ENCODE measurements around the gene INSYN2B. TPM values are rescaled to one million over a fixed set of nuclear protein-coding genes. Genes with fewer than 3 reads are reported as not detected.
A peak's percentile ranks its signal among the peaks of the same experiment; 100 is the strongest.

The INSYN2B gene
- total RNA-seq, 2 donors from 2014 or later = 0.19 TPM; not detected in 1

- intact Hi-C loops (cut with DNase I) = no loop called here
- DNase-seq (ENCODE audit: low spot score) = no peak
Observed at GRCh38 chr5:169905017-169905416, 75.3 kb downstream of the INSYN2B start.

- DNase-seq (ENCODE audit: low spot score) = no peak
- intact Hi-C loops (cut with DNase I) = loop anchor here in 1 of 2 donors (1.0 kb wide), 1 partner anchor 20 kb away; no protein-coding TSS in a partner anchor
Observed at GRCh38 chr5:169904508-169904907, 75.8 kb downstream of the INSYN2B start.

DNA sequence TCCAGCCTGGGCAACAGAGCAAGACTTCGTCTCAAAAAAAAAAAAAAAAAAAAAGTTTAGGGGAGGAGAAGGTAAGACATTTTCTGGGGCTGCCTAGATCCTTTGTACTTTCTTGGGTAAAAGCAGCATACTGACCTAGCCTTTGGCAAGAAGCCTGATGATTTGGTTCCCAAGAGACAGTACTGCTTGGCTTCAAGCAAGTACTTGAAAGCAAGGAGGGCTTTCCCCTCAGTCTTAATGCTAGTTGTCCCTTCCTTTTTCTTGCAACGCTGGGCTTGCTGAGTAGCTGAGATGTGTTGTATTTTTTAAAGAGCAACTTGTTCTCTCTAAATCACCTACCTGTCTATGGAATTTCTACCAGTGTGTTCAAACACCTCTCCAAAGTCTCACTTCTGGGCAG is 76.2 kb downstream of the INSYN2B start:
- DNase-seq (ENCODE audit: low spot score) = no peak
- intact Hi-C loops (cut with DNase I) = loop anchor here in 1 of 2 donors (1.0 kb wide), 1 partner anchor 20 kb away; no protein-coding TSS in a partner anchor

DNA sequence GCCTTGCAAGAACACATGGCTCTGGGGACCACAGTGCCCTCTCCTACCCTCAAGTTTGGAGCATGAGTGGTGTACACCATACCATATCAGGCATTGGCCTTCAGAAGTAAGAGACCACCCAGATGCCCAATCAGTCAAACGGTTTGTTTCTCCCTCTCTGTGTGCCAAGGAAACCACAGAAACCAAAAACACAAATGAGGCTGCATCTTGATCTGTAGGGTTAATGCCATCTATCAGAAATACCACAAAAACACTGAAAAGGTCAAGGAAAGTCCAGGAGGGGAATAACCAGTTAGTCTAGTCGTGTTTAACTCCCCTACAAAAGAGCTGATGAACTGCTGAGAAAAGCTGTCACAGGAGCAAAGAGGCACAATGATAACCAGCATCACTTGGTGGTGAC is 78.4 kb downstream of the INSYN2B start:
- intact Hi-C loops (cut with DNase I) = no loop called here
- DNase-seq (ENCODE audit: low spot score) = no peak

GRCh38 chr5:169897481-169897880 is 82.8 kb downstream of the INSYN2B start:
- intact Hi-C loops (cut with DNase I) = no loop called here
- no peak for DNase-seq (ENCODE audit: low spot score)

DNA sequence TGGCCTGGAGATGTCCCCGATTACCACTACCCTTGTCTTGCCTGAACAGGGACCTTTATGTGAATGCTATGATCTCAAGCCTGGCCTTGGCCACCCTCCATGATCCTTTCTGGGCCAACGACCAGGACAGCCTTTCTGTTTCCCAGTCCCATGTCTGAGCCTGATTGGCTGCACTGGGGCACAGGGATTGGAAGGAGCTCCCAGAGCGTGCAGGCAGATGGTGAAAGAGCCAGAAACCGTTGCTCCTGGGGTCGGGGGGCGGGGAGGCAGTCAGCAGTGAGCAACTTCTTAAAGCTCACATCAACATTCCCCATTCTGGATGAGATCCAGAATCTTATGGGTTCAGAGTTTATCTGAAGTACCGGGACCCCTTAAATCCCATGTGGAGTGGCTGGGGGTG is 84.4 kb downstream of the INSYN2B start:
- DNase-seq (ENCODE audit: low spot score) = peak; percentile 83

GRCh38 chr5:169893571-169893970 is 86.7 kb downstream of the INSYN2B start:
- intact Hi-C loops (cut with DNase I) = no loop called here
- DNase-seq (ENCODE audit: low spot score) = no peak

More for the DNA sequence above, 84.4 kb downstream of the INSYN2B start:
- intact Hi-C loops (cut with DNase I) = no loop called here

DNA sequence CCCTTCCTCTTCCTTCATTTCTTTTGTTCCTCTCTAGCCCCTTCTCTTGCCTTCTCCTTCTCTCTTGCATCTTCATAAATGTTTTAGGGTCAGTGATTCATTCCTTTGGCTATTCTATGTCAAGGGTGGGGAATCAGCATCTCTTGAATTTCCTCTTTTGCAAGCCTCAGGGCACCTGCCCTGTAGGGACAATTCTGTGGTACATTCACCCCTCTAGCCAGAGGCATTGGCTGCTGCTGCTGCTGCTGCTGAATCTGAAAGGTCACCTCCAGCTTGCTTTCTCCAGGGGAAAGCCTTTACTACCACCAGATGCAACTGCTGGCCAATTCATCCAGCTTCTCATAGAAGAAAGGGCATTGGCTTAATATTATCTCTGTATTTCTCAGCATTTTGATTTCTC is 87.3 kb downstream of the INSYN2B start:
- no peak for DNase-seq (ENCODE audit: low spot score)
- intact Hi-C loops (cut with DNase I) = no loop called here

- DNase-seq (ENCODE audit: low spot score) = no peak
- intact Hi-C loops (cut with DNase I) = no loop called here
Observed at GRCh38 chr5:169889572-169889971, 90.7 kb downstream of the INSYN2B start.

GRCh38 chr5:169886677-169887076 is 93.6 kb downstream of the INSYN2B start:
- intact Hi-C loops (cut with DNase I) = no loop called here
- DNase-seq (ENCODE audit: low spot score) = no peak

DNA sequence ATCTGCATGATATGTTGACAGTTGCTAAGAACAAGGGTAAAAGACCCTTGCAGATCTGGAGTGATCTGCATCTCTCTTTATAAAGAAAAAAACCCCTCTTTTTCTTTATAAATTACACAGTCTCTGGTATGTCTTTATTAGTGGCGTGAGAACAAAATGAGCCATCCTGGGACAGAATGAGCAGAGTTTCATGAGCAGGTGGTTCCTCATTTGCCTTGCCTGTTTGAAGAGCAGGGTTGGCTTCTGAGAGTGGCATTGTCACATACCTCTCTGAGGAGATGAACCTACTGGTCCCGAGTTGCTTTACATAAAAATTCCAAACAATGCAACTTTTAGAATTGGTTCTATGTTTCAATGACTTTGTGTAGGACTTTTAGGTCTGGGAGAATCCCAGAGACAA is 94.3 kb downstream of the INSYN2B start:
- intact Hi-C loops (cut with DNase I) = no loop called here
- DNase-seq (ENCODE audit: low spot score) = no peak

- intact Hi-C loops (cut with DNase I) = no loop called here
- DNase-seq (ENCODE audit: low spot score) = no peak
Observed at GRCh38 chr5:169881702-169882303, 98.5 kb downstream of the INSYN2B start.

- intact Hi-C loops (cut with DNase I) = no loop called here
- no peak for DNase-seq (ENCODE audit: low spot score)
Observed at GRCh38 chr5:169880785-169881184, 99.5 kb downstream of the INSYN2B start.

DNA sequence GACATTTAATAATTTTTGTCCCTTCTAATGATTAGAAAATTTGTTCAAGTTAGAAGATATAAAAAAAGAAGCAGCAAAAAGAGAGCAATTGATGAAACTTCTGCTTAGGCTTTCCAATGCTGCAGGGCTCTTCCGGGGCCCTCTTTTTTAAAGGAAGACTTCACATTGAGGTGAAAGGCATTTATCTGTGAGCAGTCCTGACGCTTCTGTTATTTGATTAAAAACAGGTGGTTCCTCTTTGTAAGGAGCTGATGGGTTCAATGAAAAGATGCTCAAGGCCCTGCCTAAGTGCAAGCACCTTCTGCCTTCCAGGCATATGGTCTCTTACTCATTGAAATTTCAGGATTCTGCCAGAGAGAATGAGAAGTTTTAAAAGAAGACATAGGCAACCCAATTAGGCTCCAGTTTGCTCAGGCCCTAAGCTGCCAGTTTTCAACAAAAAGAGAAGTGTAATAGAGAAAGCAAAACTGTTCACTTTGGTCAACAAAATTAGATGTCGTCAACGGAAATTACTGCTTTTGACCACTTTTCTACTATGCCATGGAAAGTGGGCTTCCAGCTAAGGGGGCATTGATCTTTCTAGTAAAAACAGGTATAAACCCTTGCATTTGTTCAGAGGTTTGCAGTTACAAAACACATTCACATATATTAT is 100.2 kb downstream of the INSYN2B start:
- intact Hi-C loops (cut with DNase I) = no loop called here
- DNase-seq (ENCODE audit: low spot score) = no peak

DNA sequence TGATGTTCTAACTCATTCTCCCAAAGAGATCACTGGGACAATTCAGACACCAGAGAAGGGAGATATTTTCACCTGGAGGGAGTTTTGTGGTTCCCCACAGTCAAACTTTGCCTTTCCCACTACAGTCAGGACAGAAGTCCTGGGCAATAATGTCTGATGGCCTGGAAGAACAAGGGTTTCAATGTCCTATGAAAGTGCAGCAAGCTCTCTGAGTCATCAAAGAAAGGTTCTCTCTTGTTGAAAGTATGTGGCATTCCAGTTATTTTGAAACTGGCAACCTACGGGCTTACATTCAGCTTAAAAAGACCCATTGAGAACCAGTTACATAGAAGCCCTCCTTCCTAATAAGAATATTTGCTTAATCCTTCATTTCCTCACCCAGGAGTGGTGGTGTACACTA is 103.9 kb downstream of the INSYN2B start:
- no peak for DNase-seq (ENCODE audit: low spot score)
- intact Hi-C loops (cut with DNase I) = no loop called here

DNA sequence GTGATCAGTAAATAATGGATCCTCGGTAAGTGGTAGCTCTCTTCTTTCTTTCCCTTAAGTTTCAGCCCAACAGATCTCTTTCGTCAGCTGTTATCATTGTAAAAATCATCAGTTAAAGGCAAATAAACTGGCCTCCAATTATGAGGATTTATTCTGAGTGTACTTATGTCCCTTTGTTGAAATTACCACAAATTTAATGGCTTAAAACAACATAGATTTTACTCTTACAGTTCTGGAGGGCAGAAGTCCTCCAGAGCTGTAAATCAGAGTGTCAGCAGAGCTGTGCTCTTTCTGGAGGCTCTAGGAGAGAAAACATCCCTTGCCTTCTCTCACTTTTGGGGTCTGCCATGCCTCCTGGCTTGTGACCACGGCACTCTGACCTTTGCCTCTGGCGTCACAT is 104.6 kb downstream of the INSYN2B start:
- intact Hi-C loops (cut with DNase I) = no loop called here
- DNase-seq (ENCODE audit: low spot score) = no peak

GRCh38 chr5:169875091-169875728 is 105.1 kb downstream of the INSYN2B start:
- intact Hi-C loops (cut with DNase I) = no loop called here
- no peak for DNase-seq (ENCODE audit: low spot score)

GRCh38 chr5:169874621-169875020 is 105.7 kb downstream of the INSYN2B start:
- DNase-seq (ENCODE audit: low spot score) = no peak
- intact Hi-C loops (cut with DNase I) = no loop called here

GRCh38 chr5:169873642-169874041 is 106.7 kb downstream of the INSYN2B start:
- DNase-seq (ENCODE audit: low spot score) = no peak
- intact Hi-C loops (cut with DNase I) = no loop called here

DNA sequence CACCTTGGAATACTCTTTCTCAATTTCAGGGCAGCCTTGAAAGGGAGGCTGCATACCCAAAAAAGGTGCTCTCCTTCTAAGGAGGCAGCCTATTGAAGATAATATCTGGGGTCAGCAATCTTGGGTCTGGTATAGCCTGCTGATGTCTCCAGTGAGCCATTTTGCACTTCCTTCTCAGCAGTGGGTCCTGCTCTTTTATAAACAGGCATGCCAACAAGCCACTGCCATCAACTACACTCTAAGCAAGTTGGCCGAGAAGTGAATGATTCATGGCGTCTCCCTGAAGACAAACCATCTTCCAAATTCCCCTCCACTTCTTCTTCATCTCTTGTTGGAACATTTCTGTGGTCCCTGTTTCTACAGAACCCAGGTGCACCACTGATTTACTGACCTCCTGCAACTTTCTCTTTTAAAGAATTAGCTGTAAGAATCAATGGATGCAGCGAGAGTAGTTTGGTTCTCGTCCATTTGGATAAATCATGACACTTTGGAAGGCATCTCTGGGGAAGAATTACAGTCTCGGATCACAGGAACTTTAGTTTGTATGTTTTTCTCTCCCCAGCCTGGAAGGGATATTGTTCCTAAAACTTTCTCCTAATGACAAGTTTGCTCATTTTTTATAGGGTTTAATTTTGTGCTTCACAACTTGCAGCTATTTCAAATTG is 108.3 kb downstream of the INSYN2B start:
- no peak for DNase-seq (ENCODE audit: low spot score)
- intact Hi-C loops (cut with DNase I) = no loop called here
